GM21825 (cell line): ENCODE results near the gene PDIA6.
"Not testable (repeated sequence)": the region's sequence is repeated elsewhere in the genome, so short reads cannot be mapped to it uniquely, and the experiment has no call there.

Source experiments
- ATAC-seq: cut with Tn5 transposase; IDR thresholded peaks from one replicate; pipeline ENCODE4 v1.9.1; 2021; ENCODE audit warnings: mild to moderate bottlenecking, moderate library complexity; ENCODE audit not compliant: unreplicated experiment

Gene PDIA6

DNA sequence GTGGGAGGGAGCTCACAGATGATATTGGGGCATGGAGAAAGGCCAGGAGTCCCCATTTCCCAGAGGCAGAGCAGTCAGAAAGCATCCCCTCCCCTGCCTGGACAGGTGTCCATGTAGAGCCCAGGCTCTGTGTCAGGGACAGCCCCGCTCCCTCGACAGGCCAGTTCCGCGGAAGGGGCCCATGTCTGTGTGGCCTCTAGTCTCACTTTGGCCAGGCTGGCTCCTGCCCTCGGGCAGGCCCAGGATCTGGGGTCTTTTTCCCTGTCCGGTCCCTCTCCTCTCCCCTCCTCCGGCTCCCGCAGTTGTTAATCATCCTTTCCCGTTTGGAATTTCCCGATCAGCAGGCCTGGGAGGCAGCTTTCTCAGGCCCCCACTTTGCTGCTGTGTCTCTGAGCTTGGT, 20.4 kb upstream of the PDIA6 start:
- no peak for ATAC-seq

DNA sequence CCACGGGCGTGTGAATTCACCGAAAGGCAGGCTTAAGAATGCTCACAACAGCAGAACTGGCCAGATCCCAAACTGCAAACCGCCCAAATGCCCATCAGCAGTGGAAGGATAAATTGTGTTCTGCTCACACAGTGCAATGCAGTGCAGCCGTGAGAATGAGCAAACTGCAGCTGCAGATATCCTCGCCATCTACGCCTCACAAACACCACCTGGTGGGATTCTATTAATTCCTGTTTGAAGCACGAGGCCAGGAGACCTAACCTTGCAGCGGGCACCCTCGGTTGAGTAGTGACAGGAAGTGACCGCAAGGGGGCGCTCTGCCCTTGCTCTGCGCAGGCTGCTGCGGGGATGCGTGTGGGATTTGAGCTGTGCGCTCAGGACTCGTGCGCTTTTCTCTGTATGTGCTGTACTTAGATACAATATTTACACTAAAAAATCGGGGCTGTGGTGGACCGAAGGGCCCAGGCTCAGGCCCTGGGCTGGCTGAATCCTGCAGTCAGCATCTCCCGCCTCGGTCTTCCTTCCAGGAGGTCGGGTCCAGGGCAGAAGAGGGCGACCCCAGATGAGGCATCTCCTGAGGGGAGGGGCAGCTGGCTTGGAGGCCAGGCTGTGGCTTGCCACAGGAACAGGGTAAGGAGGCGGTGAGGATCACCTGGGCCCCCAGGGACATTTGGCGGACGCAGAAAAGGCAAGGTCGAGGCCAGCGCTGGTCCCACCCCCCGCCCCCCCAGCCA, 19.8 kb upstream of the PDIA6 start:
- ATAC-seq, result peak; percentile 82

DNA sequence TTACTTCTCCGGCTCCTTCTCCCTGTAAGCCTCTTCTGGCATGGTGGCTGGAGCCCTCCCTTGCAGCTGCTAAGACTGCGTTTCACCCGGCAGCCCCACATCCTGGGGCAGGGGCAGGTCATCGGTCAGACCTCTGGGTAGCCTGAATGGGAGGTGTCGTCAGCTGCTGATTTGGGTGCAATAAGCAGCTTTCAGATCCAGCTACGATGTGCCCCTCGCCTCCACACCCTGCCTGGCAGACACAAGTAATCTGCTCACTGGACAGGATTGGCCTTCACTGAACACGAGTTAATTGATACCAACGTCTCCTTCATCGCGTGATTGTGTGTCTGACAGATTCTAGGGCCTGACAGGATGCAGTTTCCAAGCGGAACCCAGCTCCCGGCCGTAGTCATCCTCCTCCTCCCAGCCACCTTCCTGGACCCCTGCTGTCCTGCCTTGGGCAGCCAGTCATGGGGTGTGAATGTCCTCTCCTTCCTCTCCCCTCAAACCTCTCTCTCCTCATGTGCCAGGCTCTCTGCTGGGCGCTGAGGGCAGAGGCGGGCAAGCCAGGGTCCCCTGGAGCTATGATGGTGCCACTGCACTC, 18.9 kb upstream of the PDIA6 start:
- no peak for ATAC-seq

DNA sequence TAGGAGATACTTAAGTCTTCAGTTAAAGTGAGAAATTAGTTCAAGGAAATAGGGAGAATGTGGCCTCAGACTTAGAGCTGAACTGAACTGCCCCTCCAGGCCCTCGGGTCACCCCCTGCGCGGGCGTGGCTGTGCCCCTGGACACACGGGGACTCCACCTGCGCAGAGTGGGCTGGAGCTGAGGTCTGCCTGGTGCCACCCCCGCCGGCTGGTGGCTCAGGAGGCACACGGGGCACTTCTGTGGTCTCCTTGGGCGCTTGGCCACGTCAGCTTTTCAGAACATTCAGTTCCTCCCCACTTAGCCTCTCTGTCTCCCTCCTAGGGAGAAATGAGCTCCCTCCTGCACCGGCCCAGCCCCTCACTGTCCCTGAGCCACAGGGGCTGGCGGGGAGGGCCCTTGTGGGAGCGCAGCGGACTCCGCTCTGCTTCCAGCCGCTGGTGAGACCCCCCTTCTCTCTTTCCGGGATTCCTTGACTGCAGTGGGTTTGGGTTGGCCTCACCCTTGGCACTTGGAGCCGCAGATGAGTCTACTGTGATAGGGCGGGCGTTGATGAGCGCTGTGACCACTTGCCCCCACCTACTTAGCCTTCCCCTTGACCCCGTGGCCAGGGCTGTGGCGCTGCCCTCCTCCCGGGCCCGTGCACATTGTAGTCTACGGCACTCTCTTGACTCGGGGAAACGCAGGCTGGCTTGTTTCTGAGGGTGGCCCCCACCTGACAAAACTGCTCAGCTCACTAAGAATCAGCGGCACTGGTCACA, 18.2 kb upstream of the PDIA6 start:
- no peak for ATAC-seq

DNA sequence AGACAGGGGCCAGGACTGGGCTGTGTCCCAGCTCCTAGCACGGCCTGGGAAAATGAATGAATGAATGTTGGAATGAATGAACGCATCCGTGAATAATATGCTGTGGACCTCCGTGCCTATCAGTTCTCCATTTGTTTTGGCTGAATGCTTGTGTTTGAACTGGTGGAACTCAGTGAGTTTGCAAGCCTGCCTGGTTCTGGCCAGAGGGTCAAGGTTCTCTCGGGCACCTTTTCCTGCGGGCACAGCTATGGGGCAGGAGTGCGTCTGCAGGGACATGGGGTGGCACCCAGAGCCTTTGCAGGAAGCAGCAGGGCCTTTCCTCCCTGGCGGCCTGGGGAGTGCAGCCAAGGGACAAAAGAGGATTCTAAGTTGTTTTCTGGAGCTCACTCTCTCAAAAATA, 17.6 kb upstream of the PDIA6 start:
- no peak for ATAC-seq

DNA sequence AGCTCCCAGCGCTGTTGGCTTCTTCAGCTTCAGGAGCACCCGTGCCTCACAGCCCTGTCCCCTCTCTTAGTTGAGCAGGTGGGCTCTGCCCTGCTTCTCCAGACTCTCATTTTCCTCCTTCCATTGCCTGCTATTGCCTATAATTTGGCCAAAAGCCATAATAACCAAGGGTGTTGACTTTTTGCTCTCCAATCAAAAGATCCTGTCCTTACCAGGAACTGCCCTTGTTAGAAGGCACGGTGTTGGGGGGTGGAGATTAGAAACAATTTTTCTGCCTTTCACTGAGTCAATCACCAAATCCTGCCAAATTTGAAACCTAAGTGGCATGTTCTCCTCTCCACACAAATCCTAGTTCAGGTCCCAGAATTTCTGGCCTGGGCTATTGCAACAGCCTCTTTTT, 16.7 kb upstream of the PDIA6 start:
- no peak for ATAC-seq

DNA sequence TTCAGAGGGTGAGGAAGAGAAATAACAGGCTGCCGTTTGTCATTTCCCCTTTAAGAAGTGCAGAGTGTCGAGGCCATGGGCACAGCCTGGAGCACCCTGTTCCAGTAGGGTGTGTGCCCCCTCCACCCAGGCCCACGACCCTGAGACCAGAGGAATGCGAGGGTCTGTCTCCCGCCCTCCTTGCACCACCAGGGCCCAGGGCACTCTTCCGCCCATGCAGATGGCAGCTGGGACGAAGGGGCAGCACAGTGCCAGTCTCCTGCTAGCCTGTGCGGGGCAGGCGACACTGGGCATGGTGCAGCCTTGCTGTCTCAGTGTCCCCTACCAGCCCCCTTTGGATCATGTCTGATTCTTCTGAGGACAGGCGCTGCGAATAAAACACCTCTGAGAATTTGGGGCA, 15.8 kb upstream of the PDIA6 start:
- no peak for ATAC-seq

DNA sequence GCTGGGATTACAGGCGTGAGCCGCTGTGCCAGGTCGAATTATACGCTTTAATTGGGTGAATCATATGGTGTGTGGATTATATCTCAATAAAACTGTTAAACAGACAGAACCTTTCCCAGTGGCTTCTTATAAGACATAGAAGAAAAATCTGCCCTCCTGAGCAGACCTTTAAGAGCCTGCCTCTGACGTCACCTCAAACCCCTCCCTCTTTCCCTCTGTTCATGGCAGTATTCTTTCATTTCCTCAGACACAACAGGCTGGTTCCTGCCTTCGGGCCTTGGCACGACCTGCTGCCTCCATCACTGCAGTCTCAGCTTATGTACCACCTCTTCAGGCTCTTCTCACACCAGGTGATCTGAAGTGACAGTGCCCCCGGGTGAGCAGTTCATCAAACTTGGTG, 14.0 kb upstream of the PDIA6 start:
- no peak for ATAC-seq

DNA sequence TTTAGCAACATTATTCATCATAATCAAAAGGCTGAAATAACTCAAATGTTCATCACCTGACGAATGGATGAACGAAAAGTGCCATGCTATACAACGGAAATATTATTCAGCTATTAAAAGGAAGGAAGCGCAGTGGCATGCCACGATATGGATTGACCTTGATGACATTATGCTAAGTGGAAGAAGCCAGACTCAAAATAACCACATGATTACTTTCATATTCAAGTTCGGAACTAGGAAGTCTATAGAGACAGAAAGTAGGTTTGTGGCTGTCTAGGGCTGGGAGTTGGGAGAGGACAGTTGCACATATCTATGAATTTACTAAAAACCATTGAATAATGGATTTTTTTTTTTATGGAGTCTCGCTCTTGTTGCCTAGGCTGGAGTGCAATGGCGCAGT, 13.4 kb upstream of the PDIA6 start:
- ATAC-seq, result no peak

DNA sequence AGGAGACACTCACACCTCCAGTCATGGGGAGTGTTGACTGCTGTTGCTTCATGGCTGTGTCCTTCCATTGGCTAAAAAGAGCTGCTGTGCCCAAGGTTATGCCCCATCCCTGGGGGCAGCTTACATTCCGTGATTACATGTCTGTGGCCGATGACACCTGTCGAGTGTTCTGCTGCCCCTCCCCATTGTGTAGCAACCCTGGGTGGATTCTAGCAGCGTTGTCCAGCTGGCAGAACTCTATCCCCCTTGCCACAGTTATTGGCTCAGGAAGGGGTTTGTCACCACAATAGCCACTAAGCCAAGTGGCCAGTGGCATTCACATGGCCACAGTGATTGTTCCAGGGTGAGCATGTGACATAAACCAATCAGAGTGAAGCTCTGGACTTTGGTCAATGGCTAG, 11.6 kb upstream of the PDIA6 start:
- no peak for ATAC-seq

DNA sequence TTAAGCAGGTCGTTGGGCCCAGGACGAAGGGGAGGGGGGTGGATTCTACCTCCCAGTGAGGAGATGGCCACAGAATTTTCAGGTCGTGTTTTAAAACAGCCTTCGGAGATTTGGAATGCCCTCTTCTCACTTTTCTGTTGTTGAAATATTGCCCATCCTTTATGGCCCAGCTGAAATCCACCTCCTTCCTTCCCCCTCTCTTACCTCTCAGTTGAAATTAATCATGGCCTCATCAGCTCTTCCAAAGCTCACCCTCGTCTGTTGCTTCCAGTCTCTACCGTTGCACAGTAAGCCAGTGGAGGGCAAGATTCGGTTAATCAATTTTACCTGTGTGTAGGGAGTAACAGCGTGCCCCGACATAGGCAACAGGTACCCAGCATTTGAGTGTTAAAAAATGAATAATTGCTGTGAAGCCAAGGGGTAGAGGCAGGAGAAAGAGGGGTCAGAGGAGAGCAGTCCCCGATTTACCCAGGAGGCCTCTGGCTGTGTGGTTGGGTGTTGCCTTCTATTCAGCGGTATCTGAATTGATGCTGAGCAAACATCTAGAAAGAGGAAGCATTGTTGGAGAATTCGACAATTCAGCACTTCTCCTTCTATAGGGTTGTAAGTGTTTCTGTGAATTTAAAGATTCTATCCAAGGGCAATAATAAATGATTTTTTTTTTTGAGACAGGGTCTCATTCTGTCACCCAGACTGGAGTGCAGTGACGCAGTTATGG, 8.6 kb upstream of the PDIA6 start:
- ATAC-seq, result no peak

DNA sequence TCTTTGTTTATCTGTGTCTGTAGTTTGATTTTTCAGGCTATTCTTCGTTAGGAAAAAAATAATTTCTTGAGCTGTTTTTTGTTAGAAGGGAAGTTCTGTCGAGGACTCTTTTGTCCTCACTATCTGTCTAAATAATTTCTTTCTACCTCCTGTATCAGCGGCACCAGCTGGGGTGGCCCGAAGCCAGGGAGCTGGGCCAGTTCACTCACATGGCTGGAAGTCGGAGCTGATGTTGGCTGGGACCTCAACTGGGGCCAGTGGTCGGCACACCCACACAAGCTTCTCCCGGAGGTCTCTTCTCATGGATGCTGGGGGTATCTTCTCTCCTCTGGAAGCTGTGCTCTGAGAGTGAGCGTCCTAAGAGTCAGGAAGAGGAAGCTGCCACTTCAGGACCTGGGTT, 8.0 kb upstream of the PDIA6 start:
- ATAC-seq, result no peak

DNA sequence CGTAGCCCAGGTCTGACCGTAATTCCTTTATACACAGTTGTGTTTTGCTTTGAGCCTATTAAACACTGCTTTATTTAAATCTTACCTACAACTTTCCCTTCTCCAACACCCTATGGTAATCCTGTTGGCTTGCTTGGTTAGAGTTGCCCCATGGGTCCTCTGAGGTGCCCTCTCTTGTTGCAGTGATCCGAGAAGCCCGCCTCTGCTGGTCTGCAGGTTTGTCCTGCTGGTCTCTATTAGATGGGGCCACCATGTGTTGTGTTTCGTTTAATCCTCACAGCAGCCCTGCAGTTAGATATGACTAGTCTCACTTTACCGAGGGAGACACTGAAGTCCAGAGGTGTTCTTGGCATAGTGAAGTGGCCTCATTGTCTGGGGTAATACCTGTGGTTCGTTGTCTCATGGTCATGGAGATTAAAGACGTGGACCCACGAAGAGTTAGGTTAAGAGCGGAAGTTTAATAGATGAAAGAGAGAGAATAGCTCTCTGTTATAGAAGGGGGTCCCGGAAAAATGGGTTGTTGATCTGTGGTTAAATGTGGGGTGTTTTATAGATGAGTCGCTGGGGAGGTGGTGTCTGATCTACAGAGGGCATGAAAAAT, 7.2 kb upstream of the PDIA6 start:
- no peak for ATAC-seq

DNA sequence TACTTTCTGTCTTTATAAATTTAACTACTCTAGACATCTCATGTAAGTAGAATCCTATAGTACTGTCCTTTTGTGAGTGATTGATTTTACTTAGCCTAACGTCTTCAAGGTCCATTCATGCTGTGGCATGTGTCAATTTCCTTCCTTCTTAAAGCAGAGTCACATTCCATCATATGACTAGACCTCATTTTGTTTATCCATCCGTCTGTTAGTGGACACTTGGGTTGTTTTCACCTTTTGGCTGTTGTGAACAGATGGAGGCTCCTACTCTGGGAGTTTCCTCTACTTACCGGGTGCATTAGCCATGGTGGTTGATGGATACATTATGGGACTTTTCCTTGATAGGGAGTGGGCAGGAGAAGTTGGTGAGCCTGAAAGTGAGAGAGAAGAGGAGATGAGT, 6.4 kb upstream of the PDIA6 start:
- ATAC-seq, result no peak

DNA sequence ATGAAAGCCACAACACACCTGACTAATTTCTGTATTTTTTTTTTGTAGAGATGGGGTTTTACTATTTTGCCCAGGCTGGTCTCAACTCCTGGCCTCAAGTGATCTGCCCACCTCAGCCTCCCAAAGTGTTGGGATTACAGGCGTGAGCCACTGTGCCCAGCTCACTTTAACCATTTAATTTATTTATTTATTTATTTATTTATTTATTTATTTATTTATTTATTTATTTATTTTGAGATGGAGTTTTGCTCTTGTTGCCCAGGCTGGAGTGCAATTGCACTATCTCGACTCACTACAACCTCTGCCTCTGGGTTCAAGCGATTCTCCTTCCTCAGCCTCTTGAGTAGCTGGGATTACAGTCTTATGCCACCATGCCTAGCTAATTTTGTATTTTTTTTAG, 5.7 kb upstream of the PDIA6 start:
- not testable (repeated sequence) for ATAC-seq

DNA sequence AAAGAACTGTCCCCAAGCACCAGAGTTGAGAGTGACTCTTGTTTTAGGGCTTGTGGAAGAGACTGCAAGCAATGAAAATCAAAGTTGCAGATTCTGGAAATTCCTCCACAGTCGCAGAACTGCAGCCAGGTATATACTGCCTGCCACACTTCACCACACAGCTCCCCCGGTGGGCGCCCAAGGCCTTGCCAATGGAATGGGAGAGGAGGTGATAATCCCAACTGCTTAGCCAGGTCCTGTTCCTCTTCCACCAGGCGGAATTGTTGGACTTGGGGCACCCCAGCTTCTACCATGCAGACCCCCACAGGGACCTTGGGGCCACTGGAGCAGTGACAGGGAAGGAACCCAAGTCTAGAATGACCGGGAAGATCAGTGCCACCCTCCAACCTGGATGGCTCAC, 4.8 kb upstream of the PDIA6 start:
- no peak for ATAC-seq

DNA sequence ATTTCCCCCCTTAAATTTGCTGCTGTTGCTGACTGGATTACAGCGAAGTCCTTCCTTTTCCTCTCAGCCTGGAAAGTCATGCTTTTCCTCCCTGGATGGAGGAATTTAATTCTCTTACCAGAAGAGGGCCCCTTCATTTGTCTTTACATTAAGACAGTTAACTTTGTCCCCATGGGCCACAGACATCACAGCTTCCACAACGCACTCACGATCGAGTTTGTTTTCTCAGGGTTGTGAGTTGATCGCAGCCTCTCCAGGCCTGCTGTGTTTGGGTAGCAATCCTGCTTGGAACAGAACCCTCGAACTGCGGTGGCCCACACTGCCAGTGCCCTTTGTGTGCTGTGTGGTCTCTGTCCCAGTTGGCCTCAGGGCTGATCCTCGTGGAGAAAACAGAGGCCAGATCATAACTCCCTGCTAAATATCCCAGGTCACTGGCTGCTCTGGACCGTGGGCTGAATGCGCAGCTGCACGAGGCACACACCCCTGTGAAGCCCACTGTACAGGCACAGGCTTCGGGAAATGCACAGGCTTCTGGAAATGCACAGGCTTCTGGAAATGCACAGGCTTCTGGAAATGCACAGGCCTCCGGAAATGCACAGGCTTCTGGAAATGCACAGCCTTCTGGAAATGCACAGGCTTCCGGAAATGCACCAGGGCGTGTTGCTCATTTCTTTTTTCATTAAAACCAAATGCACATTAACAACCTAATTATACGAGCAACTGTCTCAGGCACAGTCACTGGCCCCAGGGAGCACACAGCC, 2.2 kb upstream of the PDIA6 start:
- ATAC-seq, result no peak

DNA sequence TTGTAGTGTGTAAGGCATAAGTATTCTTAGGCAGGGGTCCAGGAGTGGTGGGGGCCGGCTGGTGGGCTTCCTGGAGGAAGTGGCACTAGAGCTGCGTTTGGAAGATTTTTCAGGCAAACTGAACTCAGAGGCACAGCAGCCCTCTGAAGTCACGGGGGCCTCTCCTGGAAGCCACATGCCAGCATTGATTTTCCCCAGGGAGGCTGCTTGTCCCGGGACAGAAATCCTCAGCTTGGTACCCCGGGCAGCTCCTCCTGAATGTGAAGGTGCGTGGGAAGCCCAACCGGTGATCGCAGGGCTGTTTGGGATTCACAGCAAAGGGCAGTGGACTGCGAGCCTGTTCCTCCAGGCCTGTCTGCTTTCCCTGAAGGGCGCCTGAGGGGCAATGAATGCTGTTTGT, 1.6 kb upstream of the PDIA6 start:
- no peak for ATAC-seq

DNA sequence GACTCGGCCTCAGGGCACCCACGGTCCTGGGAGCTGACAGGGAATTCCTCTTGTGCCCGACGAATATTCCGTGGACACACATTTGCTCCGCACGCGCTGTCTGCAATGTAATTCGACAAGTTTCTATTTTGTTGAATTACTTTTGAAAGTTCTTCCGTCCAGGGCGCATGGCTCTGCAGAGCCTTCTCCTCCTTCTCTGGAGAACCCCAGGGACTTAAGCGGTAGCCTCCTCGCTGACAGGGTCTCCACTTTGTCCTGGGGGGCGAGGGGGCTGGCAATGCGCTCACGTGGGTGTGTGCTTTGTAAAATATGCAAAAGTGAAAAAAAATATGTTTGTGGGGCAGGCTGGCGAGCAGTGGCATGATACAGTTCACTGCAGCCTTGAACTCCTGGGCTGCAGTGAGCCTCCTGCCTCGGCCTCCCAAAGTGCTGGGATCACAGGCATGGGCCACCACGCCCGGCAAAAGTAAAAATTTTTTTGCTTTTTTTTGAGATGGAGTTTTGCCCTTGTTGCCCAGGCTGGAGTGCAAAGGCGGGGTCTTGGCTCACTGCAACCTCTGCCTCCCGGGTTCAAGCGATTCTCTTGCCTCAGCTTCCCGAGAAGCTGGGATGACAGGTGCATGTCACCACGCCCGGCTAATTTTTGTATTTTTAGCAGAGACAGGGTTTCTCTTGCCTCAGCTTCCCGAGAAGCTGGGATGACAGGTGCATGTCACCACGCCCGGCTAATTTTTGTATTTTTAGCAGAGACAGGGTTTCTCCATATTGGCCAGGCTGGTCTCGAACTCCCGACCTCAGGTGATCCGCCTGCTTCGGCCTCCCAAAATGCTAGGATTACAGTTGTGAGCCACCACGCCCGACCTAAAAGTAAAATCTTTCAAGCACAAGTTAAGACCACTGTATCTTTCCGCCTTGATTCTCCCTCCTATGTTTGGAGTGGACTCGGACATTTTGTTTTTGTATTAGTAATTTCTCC, 866 bp upstream of the PDIA6 start:
- not testable (repeated sequence) for ATAC-seq
